ENCODE results near the gene MOG. TPM values are rescaled to one million over a fixed set of nuclear protein-coding genes. Genes with fewer than 3 reads are reported as not detected.

Gene MOG
- total RNA-seq (2014; rRNA removed; shearing (Covaris generic)) (not detected in 2 replicates), polyA plus RNA-seq (2016; fragmentation: Nextera tagmentation; extraction: Ambion mirVana) (not detected in 2 replicates)

- no peak for DNase-seq
- Histone ChIP-seq H3K36me3 (ENCODE audit: low read depth) (no peaks in the 10 kb centered on the region), H2AFZ (no peak within 1 kb of the TSS), H3F3A (ENCODE audit: insufficient read depth) (no peaks in the 10 kb centered on the region), H3K9ac (no peak within 1 kb of the TSS), H3K4me3 (no peak within 1 kb of the TSS), H3K9me2 (ENCODE audit: insufficient read depth) (no peaks in the 10 kb centered on the region), H3K4me2 (ENCODE audit: unreplicated experiment) (no peak within 1 kb of the TSS), H3K4me1 (ENCODE audit: insufficient read depth) (no peaks in the 10 kb centered on the region), H3K27ac (no peak within 1 kb of the TSS), H4K20me1 (ENCODE audit: insufficient read depth) (no peaks in the 10 kb centered on the region), H3K9me3 (ENCODE audit: low read depth) (no peaks in the 10 kb centered on the region), H3K27me3 (replicated peaks; ENCODE audit: insufficient read depth) (peaks cover 9% of the 10 kb centered on the region), H3K79me2 (ENCODE audit: insufficient read depth) (no peaks in the 10 kb centered on the region)
- in situ Hi-C loops (cut with MboI), result no loop called here
- TF ChIP-seq EZH2phosphoT487 (IDR thresholded peaks at IDR 0.05; ENCODE audit: insufficient read depth, low read depth) (no peak), EZH2 (IDR thresholded peaks at IDR 0.05; ENCODE audit: insufficient read depth, poor library complexity, severe bottlenecking) (no peak)
- 43 to 47% methylated on average over 4 of the region's 4 CpGs for WGBS, 2 experiments (ENCODE audit: low coverage in 1 of 2, low lambda C conversion rate in 2 of 2, missing lambda C conversion rate in 2 of 2)
Observed at GRCh38 chr6:29656798-29657197, at the start of gene MOG. Gene MOG, plus strand, starts transcription at chr6:29657092. Its CDS starts 118 bp downstream, at chr6:29657210.

GRCh38 chr6:29608131-29608530 is 48.8 kb upstream of the MOG start:
- Histone ChIP-seq H3K27me3 (replicated peaks; ENCODE audit: insufficient read depth) (no peaks in the 10 kb centered on the region), H3F3A (ENCODE audit: insufficient read depth) (no peaks in the 10 kb centered on the region), H3K79me2 (ENCODE audit: insufficient read depth) (no peaks in the 10 kb centered on the region), H3K9ac (no peak overlapping the region), H3K4me3 (no peak overlapping the region), H3K27ac (no peak overlapping the region), H2AFZ (no peak overlapping the region), H3K9me3 (ENCODE audit: low read depth) (no peaks in the 10 kb centered on the region), H4K20me1 (ENCODE audit: insufficient read depth) (no peaks in the 10 kb centered on the region), H3K9me2 (ENCODE audit: insufficient read depth) (no peaks in the 10 kb centered on the region), H3K4me2 (ENCODE audit: unreplicated experiment) (no peak overlapping the region), H3K36me3 (ENCODE audit: low read depth) (peaks cover 18% of the 10 kb centered on the region), H3K4me1 (ENCODE audit: insufficient read depth) (no peaks in the 10 kb centered on the region)
- DNase-seq, result no peak
- in situ Hi-C loops (cut with MboI), result no loop called here
- no peak for TF ChIP-seq EZH2 (IDR thresholded peaks at IDR 0.05; ENCODE audit: insufficient read depth, poor library complexity, severe bottlenecking)
- TF ChIP-seq EZH2phosphoT487 (IDR thresholded peaks at IDR 0.05; ENCODE audit: insufficient read depth, low read depth), result no peak

- no peak for TF ChIP-seq EZH2 (IDR thresholded peaks at IDR 0.05; ENCODE audit: insufficient read depth, poor library complexity, severe bottlenecking)
- TF ChIP-seq EZH2phosphoT487 (IDR thresholded peaks at IDR 0.05; ENCODE audit: insufficient read depth, low read depth), result no peak
- H3K4me2 ChIP-seq (ENCODE audit: unreplicated experiment), result no peak overlapping the region
- no peaks in the 10 kb centered on the region for H3F3A ChIP-seq (ENCODE audit: insufficient read depth)
- no peaks in the 10 kb centered on the region for H3K27me3 ChIP-seq (replicated peaks; ENCODE audit: insufficient read depth)
- H3K9ac ChIP-seq, result no peak overlapping the region
- no peak overlapping the region for H2AFZ ChIP-seq
- no peaks in the 10 kb centered on the region for H3K4me1 ChIP-seq (ENCODE audit: insufficient read depth)
- no peaks in the 10 kb centered on the region for H3K9me3 ChIP-seq (ENCODE audit: low read depth)
- 93 to 98% methylated on average over 4 of the region's 4 CpGs for WGBS, 2 experiments (ENCODE audit: low coverage in 1 of 2, low lambda C conversion rate in 2 of 2, missing lambda C conversion rate in 2 of 2)
- H4K20me1 ChIP-seq (ENCODE audit: insufficient read depth), result no peaks in the 10 kb centered on the region
- in situ Hi-C loops (cut with MboI), result no loop called here
- H3K9me2 ChIP-seq (ENCODE audit: insufficient read depth), result no peaks in the 10 kb centered on the region
- no peak overlapping the region for H3K4me3 ChIP-seq
- DNase-seq, result no peak
- no peaks in the 10 kb centered on the region for H3K79me2 ChIP-seq (ENCODE audit: insufficient read depth)
- H3K36me3 ChIP-seq (ENCODE audit: low read depth), result peaks cover 18% of the 10 kb centered on the region
- H3K27ac ChIP-seq, result no peak overlapping the region
Observed at GRCh38 chr6:29610540-29610939, 46.4 kb upstream of the MOG start.

GRCh38 chr6:29611426-29611825 is 45.5 kb upstream of the MOG start:
- 96% methylated on average over 4 of the region's 4 CpGs for WGBS, 2 experiments (ENCODE audit: low coverage in 1 of 2, low lambda C conversion rate in 2 of 2, missing lambda C conversion rate in 2 of 2)

More at GRCh38 chr6:29611426-29611825, 45.5 kb upstream of the MOG start:
- no peaks in the 10 kb centered on the region for H3K4me1 ChIP-seq (ENCODE audit: insufficient read depth)
- no peak overlapping the region for H3K4me2 ChIP-seq (ENCODE audit: unreplicated experiment)
- H3K9me3 ChIP-seq (ENCODE audit: low read depth), result no peaks in the 10 kb centered on the region
- no peak for DNase-seq
- no peaks in the 10 kb centered on the region for H3K9me2 ChIP-seq (ENCODE audit: insufficient read depth)
- H3F3A ChIP-seq (ENCODE audit: insufficient read depth), result no peaks in the 10 kb centered on the region
- no peak overlapping the region for H2AFZ ChIP-seq
- no peaks in the 10 kb centered on the region for H4K20me1 ChIP-seq (ENCODE audit: insufficient read depth)
- peaks cover 18% of the 10 kb centered on the region for H3K36me3 ChIP-seq (ENCODE audit: low read depth)
- H3K79me2 ChIP-seq (ENCODE audit: insufficient read depth), result no peaks in the 10 kb centered on the region
- no peak overlapping the region for H3K27ac ChIP-seq
- no peak overlapping the region for H3K9ac ChIP-seq
- in situ Hi-C loops (cut with MboI), result no loop called here
- TF ChIP-seq EZH2 (IDR thresholded peaks at IDR 0.05; ENCODE audit: insufficient read depth, poor library complexity, severe bottlenecking) (no peak), EZH2phosphoT487 (IDR thresholded peaks at IDR 0.05; ENCODE audit: insufficient read depth, low read depth) (no peak)
- H3K27me3 ChIP-seq (replicated peaks; ENCODE audit: insufficient read depth), result no peaks in the 10 kb centered on the region
- H3K4me3 ChIP-seq, result no peak overlapping the region
